Non-pigmented ciliary epithelial cell (primary cell): ENCODE results near the gene SRC.

Source experiments
- DNase-seq: peaks from one replicate; pipeline ENCODE4 v3.0.0-alpha.2; 2010; ENCODE audit warnings: low read depth

Gene SRC

DNA sequence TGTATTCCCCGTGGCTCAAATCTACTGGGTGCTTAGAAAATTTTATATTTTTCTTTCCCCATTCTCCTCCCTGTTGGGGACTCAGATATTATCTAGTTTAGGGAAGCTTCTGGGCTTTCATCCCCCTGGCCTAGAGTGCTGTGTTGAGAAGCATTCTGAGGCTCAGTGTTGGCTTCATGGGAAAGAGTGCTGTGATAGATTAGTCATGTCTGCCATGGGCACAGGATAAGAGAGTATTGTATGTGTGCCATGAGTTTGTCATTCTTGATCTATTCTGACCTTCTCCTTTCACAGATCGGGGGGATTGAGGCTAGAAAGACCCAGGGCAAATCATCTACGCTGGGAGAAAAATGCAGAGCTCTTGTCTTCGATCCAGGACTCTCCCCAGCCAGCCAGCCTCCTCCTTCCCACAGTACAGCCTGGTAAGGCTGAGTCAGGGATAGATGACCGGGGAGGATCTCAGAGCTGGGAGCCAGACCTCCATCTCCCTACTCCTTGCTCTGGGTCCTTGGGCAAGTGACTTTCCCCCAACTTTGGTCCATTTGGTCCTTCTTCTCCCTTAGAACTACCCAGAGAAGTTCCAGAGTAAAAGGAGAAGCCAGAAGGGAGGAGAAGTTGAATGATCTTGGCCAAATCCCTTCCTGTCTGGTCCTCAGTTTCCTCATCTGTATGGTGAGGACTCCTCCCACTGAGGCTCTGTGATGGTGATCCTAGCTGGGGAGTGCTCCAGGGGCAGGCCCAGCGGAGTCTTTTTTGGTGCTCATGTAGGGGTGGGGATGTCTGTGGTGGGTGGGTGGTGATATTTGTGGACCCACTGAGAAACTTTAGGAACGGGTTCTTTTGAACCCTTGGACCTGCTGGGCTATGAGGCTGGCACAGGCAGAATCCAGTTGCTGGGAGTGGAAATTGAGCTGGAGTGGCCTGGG is 5.0 kb downstream of the SRC start:
- DNase-seq: no peak

DNA sequence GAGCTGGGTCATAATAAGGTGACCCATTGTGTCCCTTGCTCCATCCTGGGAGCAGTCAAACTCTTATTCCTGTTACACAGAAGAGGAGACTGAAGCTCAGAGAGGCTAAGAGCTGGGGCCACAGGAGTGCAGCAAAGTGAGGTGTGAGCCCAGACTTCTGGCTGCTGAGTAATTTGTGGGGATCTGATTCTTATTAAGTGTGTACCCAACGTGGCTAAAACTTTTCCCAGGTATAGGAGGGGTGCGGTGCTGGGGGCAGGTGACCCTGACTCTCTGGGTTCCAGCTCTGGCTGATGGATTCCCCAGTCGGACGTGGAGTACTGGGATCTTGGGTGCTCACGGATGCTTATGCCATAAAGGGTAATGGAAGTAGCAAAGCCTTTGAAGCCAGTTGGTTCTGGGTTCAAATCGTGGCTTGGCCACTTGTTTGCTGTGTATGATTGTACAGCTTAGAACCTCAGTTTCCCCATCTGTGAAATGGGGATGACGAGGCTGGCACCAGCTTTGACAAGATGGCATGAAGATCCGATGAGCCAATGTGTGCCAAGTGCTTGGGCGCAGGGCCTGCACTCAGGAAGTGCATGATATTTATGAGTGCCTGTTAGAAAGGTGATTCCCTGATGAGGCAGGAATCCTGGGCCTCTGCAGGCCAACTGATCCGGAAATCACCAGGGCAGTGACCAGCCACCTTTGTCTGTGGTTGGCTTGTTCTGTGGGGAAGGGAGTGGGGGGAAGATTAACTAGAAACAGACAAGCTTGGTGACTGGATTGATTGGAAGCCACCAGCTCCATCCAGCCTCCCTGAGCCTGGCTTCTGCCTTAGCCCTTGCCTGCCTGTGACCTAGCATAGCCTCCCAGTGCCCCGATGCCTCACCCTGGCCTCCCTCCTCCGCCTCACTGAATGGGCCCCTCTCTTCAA is 6.0 kb downstream of the SRC start:
- DNase-seq: no peak

DNA sequence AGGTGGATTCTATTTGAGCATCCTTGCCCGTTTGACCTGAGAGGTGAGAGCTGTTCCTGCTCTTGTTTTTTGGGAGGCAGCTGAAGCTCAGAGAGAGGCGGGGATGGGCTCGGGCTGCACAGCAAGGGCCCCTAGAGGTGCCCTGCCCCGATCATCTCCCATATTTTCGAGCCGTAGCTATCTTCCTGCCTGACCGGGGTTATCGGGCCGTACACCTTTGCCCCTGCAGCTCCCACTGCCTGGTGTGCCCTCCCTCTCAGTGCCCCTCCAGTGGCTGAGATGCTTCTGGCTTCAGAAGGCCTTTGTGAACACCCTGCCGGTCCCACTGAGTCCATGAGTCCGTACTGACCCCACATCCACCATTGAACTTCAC is 6.7 kb downstream of the SRC start:
- DNase-seq: no peak

DNA sequence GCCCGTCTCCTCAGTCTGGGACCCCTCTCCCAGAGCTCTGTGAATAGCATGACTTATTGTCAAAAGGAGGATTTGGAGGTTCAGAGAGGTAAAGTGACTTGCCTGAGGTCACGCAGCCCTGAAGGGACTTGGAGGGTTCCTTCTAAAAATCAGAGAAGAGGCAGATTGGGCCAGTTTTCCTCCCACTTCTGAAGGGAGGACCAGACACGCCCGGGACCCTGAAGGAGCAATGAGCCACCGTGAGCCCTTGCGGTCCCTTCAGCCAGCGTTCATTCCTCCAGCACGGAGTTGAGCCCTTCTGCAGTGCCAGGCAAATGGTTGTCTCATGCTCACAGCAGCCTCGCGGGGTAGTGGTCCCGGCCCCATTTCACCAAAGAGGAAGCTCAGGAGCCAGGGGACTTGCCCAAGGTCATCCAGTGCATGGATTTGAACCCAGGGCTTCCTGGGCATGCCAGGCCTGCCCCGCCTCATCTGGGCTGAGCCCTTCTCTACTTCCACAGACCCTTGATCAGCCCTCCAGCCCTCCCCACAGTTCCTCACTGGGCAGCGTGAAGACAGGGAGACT is 7.4 kb downstream of the SRC start:
- no peak for DNase-seq

DNA sequence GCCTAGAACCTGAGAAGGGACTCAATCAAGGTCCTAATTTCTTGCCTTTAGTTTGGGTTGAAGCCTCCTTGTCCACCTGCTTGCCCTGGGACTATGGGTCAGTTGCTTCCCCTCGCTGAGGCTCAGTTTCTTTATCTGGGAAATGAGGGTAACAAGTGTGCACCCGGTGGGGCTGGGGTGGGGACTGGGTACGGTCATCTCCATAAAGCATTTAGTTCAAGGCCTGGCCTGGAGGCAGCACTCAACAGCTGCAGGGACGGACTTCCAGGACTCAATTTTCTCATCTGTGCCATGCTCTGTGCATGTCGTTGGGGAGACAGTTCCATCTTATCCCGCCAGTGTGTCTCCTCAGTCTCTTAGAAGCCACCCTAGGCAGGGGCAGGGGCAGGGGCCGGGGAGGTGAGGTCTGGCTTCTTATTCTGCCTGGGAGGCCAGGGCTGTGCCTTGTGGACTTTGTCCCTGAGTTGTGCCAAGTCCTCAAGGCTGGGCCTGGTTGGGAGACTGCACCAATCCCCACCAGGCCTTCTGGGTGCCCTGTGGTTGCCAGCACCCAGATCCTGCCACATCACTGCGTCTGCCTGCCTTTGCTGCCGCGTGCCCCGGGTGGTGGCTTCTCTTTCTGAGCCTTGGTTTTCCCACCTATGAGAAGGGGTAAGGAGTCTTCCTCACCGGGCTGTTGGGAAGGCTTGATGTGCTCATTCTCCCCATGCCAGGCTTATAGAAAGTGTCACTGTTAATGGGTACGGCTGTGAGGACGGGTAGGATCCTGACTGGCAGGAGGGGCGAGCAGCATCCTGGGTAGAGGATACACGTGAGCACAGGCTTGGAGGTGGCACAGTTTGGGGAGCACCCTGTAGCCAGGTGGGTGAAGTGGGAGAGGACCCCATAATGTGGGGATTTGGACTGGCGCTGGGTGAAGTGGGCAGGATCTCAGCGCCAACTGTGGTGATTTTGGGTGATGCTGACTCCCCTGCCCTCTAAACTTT is 8.6 kb downstream of the SRC start:
- no peak for DNase-seq

DNA sequence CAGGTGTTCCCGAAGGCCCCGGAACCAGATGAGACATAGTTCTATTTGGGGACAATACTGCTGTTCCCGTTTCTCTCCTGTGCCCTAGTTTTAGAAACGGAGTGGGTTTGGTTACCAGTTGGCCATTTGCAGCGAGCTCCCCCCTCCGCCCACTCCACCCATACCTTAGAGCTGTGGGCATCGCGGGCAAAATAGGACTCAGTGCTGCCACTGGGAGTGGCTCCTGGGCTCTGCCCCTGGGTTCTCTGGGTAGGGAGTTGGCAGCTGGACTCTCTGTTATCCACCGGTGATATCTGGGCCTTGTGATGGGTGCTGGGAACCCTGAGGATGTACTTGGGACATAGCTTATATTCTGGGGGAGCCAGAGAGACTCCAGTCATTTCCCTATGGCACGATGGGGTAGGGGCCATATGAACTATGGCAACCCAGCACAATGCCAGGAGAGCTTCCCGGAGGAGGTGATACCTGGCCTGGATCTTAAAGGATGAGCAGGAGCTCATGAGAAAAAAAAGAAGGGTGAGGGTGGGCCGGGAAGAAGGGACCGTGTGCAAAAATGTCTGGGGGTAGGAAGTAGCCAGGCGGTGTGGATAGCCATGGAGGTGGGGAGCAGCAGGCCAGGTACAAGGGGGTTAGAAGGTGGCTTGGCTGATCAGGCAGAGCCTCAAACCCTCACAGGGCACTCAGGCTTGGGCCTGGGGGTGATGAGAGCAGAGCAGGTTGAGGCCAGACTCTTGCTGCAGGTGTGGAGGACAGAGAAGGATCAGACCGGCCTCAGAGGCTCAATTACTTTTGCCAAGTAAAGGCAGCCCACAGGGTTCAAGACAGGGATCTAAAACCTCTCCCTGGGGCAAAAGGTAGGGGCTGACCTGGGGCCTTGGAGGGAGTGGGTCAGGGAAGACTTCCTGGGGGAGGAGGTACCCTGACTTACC is 9.6 kb downstream of the SRC start:
- no peak for DNase-seq

DNA sequence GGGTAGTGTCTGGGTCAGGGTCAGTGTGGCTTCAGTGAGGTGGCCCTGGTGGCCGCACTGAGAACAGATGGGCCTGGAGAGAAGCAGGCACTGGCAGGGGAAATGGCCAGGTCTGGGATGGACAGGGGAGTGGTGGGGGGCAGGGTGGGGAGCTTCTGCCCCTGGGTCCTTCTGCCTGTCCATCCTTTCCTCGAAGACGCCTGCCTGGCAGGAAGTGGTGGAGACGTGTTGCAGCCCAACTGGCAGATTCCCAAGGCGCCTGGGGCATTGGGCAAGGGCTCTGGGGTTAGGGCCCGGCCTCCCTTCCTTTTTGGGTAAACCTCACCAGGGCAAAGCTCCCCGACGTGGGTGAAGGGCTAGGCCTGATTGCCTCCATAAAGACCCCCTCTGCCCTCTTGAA is 10.4 kb downstream of the SRC start:
- DNase-seq: no peak

DNA sequence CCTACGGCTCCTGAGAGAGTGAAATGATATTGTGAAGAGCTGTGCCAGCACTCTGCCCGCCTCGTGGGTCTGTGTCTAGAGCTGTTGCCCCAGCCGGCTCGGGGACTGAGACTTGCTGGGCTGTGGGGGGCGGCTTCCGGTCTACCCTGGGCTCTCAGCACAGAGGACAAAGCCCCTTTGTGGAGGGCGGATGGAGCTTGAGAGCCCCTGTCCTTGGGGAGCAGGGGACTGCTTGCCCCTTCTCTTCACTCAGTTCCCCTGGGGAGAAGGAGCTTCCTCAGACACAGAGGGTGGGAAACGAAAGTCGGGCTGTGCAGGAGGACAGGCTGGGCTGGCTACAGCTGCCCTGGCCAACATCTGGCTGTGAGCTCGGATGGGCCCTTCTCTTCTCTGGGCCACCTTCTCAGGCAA is 11.0 kb downstream of the SRC start:
- no peak for DNase-seq

DNA sequence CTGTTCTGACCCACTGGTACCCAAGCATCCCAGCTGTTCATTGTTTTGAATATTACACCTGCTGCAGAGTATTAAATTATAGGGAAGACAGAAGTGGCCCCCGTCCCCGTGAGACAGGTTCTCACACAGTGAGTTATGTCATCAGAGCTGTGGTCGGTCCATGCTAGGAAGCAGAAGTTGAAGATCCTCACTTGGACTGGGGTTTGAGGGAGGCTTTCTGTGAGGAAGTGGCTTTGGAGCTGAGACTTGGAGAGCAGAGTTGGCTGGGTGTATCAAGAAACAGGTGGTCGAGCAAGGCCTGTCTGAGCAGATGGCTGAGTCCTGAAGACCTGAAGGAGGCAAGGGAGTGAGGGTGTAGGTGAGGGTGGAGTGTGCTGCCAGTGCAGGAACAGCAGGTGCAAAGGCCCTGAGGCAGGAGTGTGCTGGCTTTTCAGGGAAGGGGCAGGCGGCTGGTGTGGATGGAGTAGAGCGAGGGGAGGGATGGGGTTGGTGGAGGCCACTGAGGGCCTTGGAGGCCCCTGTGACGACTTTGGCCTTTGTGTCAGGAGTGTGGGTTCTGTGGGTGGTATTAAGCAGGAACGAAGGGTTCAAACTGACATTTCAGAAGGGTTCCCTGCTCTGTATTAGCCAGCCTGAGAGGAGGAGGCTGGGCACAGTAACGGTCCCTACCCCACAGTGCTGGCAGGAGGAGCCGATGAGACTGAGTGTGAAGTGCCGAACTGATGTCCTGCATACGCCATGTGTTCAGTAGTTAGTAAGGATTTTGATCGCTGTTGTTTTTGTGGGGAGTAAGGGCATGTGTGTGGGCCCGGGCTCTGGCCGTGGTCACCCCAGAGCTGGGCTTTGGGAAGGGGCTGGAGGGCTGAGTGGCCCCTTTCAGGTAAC is 11.8 kb downstream of the SRC start:
- DNase-seq: no peak

DNA sequence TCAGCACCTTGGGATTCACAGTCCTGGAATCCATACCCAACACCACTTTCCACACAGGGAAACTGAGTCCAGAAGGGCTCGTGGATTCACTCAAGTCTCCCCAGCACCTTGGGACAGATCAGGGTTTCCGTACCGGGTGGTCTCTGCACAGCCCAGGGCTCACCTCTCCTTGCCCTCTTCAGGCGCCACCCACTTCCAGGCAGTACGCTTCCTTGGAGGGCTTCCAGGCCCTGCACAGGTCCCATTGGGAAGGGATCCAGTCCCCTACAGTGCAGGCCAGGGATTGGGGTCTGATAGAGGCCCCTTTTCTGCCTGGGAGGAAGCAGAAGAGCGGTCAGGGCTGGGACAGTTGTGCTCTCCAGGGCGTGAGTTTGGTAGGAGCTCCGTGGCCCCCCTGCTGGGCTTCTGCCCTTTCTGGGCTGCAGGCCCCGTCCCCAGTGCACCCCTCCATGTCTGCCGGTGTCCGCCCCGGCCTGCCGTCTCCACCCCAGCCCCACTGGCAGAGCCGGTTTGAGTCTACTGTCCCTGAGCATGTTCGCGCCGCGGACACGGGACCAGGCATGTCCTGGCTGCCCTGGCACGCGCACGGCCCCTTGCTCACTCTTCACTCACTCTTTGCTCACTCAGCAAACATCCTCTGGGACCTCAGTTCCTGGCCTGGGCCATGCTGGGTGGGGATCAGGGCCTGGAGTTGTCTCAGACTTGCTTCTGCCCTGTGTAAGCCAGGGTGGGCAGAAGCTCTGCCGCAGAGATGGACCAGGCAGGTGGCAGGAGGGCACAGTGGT is 12.6 kb downstream of the SRC start:
- DNase-seq: no peak

DNA sequence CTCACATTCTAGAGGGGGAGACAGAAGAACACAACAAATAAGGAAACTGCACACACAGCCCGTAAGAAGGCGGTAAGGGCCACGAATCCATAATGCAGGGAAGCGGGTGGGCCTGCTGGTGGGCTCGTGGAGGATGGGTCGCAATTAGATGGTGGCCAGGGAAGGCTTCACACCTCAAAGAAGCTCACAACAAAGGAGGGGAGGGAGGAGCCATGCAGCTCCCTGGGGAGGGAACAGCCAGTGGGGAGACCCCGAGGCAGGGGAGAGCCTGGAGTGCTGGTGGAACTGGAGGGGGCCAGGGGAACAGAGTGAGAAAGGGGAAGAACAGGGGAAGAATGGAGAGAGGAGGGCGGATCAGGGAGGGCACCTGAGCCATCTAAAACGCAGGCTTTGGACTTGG is 13.4 kb downstream of the SRC start:
- DNase-seq: no peak

DNA sequence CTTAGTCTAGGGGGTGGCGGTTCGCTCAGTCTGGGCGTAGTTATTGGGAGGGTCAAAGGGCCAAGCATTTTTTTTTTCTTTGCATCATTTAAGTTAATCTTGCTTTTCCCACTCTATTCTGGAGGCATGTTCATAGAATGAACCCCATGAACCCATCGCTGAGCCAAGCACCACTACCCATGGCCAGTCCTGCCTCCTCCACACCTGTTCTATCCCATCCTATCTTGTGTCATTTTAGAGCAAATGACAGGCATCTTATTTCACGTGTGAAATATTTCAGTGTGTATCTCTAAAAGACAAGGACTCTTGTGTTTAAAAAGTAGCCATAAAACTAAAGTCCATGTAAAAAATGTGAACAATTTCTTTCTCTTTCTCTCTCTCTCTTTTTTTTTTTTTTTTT is 13.9 kb downstream of the SRC start:
- no peak for DNase-seq

DNA sequence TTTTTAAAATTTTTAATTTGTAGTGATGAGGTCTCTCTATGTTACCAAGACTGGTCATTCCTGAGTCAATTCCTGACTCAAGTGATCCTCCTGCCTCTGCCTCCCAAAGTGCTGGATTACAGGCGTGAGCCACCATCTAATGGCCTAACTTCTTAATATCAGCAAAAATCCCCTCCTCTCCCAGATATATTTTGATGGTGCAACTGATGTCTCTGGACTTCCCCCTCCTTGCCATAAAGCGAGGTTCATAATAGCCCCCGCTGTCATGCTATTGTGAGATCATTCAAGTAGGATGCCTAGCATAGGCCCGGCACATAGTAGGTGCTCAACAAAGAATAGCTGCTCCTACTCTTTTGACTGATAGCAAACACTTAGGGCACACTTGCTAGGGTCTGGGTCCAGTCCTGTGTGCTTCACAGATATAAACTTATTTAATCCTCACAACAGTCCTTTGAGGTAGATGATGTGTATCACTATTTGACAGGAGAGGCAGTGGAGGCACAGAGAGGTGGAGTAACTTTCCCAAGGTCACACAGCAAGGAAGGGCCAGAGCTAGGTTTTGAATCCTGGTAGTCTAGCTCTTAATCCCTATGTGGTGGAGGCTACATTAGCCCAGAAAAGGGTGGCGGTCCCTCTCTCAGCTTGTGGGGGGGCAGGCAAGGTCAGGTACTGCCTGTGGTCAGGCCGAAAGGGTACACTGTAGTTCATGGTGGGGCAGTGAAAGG is 14.6 kb downstream of the SRC start:
- no peak for DNase-seq

DNA sequence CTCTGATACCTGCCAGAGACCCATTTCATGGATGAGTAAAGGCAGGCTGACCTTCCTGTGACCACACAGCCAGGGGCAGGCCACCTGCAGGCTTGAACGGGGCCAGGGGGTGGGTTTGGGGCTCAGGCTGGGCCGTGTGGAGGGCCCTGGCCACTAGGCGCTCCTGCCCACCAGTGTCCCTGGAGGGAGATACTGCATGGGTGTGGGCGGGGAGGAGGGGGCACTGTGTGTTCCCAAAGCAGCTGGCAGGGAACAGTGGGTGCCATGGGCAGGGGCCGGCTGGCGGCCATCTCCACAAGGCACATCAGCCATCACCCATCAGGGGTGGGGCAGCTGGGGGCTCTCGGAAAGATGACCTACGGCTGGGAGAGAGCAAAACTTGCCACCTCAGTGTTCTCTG is 15.4 kb downstream of the SRC start:
- no peak for DNase-seq

DNA sequence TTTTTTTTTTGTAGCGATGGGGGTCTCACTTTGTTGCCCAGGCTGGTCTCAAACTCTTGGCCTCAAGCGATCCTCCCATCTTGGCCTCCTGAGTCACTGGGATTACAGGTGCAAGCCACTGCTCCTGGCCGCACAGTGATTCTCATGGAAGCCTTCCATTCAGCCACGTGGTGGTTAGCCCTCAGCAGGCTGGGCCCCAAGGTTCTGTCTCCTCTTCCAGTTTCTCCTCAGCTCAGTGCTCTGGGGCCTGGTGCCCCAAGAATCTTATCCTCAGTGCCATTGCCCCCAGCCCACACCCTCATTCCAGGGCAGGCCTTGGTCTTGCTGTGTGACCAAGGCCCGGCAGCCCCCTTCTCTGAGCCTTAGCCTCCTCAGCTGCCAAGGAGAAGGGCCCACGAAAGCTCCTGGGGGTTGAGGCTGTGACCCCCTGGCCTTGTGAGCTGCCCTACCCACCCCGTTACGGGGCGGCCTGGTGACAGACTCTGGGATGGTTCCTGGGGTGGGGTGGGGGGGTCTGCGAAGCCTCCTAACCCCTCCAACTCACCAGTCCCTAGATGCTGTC is 16.4 kb downstream of the SRC start:
- no peak for DNase-seq

DNA sequence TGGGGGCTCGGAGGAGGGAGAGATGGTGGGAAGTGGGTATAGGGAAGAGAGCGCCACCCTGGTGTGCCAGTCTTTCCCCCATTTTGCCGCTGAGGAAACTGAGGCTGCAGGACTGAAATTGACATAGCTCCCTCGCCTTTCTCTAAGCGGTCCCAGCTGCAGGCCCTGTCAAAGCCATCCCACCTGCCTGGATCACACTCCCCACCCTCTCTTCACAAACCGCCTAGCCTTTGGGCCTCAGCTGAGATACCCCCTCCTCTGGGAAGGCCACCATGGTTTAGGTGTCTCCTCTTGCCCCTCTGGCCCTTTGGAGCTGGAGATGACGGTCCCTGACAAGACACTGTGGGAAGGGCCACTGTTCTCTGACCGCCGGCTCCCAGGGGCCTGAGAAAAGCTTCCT is 16.9 kb downstream of the SRC start:
- DNase-seq: no peak

DNA sequence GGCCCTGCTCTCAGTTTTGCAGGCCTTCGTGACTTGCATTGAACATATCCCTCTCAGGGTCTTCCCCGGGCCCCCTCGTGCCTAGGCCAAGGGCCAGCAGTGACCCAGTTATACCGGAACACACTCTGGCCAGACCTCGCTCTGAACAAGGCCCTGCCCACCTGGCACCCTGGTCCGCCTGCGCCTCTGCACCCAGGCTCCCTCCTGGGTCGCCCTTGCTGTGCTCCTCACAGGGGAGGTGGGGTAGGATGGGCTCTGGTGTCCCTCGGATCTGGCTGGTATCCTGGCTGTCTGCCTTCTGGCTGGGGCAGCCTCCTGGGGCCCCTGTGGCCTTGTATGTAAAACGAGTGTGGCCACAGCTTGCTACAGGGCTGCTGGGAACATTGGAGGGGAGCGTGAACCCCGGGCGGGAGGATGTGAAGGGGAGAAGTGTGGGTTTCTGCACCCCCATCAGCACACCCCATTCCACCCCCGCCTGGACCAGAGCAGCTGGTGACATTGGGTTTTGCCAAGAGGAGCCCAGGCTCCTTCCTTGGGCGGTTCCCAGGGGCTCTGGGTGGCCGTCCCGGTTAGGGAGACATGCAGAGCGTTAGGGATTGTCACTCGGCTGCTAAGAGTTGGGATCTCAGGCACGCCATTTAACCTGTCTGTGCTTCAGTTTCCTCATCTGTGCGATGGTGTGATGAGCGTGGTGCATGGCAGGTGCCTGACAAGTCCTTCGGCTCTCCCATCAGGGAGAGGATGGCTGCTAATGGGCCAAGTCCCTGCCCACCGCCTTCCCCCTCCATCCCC is 17.5 kb downstream of the SRC start:
- DNase-seq: no peak
